HG03159 (cell line): ENCODE data around the gene TACSTD2.
"Not testable (repeated sequence)": the region's sequence is repeated elsewhere in the genome, so short reads cannot be mapped to it uniquely, and the experiment has no call there.

Source experiments
- ATAC-seq: cut with Tn5 transposase; IDR thresholded peaks from one replicate; pipeline ENCODE4 v1.9.1; 2021; ENCODE audit warnings: mild to moderate bottlenecking, moderate library complexity; ENCODE audit not compliant: unreplicated experiment

TACSTD2 gene

DNA sequence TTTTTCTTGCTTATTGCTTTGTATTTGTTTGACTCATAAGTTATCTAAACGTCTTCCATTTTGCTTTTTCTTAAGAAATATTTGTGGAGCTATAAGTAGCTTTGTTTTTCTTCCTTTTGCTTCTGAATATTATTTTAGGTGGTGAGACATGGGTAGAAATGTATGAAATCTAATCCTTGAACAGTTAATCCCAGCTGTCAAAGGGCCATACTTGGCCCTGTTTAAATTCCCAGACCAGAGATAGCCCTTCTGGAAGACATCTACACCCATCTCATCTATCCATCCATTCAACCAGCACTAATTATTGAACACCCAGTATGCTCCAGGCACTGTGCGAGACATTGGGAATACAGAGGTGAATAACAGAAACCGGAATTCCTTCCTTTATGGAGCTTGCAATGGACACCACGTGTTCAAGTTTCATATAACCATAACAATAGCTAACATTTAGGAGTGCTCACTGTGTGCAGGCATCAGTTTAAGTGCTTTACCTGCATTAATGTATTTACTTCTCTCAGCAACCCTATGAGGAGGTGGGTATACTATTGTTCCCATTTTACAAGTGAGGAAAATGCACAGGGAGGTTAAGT is 8.7 kb downstream of the TACSTD2 start:
- ATAC-seq = no peak

DNA sequence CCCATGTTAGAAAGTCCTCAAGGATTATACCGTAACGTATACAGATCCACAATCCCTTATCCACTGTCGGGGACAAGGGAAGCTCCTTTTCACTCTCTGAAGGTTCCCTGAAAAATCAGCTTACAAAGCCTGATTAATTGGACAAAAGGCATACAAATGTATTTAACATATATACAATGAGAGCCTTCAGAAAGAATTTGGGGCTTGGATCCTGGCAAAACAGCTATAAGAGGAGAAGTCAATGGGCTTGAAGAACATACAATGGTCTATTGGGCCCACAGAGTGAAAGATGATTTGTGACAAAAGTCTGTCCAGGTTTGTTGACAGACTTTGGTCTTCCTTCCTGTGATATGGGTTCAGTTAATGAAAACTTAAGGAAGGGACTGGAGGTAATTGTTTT is 10.7 kb downstream of the TACSTD2 start:
- no peak for ATAC-seq

DNA sequence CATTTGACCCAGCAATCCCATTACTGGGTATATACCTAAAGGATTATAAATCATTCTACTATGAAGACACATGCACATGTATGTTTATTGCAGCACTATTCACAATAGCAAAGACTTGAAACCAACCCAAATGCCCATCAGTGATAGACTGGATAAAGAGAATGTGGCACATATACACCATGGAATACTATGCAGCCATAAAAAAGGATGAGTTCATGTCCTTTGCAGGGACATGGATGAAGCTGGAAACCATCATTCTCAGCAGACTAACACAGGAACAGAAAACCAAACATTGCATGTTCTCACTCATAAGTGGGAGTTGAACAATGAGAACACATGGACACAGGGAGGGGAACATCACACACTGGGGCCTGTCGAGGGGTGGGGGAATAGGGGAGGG is 13.3 kb downstream of the TACSTD2 start:
- ATAC-seq = not testable (repeated sequence)

DNA sequence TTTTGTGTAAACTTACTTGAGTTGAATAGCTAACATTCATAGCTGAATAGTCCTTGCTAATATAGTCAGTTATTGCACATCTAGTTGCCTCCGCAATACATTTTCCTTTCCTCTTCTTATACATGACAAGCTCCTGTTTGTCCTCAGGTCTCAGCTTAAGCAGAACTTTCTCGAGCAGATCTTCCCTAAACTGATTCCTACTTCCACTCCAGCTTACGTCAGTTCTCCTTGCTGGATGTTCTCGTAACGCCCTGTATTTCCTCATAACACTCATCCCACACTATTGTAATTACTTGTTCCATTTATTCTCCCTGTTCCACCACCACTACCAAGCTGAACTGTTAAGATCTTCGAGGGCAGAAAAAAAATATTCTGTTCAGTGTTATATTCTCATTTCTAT is 15.4 kb downstream of the TACSTD2 start:
- no peak for ATAC-seq

DNA sequence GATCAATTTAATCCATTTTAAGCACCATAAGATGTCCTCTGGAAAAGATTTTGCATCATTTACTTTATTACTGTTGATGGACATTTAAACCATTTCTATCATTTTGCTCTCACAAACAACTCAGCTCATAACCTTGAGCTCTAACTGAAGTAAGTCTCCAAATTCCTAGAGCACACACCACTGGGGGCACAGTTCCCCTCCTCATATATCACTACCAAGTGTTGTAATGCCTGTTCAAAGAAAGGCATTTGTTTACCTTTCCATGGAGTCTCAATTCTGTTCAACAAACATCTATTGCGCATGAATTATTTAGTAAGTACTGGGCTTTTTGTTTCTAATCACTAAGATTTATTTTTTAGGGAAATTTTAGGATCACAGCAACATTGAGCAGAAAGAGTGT is 21.7 kb downstream of the TACSTD2 start:
- no peak for ATAC-seq

DNA sequence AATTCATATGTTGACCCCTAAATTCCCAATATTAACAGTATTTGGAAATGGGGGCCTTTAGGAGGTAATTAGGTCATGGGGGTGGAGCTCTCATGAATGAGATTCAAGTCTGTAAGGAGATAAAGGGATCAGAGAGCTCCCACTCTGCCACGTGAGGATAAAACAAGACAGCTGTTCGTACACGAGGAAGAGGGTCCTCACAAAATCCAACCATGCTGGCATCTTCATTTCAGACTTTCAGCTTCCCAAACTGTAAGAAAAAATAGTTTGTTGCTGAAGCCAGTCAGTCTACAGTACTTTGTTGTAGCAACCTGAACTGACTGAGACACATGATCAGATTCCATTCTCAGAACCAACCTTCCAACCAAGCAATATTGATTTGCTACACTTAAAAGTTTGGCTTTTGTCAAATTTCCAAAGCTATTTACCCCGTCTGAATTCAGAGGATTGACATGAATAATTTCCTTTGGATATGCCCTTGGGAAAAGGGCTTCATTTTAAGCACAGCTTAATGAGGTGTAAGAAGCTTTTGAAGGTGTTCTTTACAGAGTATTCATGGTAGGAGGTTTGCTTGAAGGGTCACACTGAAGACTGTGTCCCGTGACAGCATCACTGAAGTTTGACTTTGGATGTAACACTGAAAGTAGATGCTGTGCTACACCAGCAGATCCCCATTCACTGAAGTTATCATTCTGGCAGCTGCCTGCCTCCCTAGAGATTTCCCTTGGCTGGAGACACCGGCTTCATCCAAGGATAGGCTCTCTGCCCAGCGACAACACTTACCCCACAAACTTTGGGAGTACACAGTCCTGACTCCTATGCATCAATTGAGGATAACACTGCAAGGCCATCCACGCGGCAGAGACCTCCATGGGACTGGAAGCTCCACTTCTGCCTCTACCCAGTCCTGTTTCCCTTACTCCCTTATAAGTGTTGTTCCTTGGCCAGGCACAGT is 25.6 kb downstream of the TACSTD2 start:
- no peak for ATAC-seq

DNA sequence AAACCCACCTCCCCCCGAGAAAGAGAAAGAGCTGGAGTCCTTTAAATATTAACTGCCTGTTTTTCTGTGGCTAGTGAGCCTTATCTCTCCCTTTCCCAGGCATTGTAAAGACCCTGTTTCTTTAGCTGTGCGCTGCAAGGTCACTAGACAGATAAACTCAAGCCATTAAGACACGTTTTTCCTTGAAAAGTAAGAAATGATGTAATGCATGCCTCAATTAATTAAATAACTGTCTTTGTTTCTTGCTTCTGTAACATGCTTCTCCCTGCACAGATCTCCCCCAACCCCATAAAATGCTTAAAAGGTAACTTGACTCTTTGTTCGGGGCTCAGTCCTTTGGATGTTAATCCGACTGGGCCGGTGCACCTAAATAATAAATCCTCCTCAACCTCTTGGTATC is 27.8 kb downstream of the TACSTD2 start:
- ATAC-seq = not testable (repeated sequence)

DNA sequence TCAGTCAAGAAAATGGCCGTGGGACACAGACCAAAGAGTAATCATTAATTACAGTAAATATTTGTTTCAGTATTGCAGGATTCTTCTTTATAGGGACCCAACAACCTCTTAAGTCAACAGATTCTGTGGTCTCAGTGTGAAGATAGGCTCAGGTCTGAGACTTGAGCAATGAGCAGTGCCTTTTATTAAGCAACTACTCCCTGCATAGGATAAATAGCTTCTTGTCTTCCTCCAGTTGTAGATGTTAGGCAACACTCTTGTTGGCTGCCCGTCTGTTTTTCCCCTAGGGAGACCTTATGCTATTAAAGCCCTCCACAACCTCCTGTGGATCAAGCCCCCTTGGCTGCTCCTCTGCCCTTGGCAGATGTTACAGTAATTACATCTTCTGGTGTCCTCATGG is 28.7 kb downstream of the TACSTD2 start:
- ATAC-seq = no peak

DNA sequence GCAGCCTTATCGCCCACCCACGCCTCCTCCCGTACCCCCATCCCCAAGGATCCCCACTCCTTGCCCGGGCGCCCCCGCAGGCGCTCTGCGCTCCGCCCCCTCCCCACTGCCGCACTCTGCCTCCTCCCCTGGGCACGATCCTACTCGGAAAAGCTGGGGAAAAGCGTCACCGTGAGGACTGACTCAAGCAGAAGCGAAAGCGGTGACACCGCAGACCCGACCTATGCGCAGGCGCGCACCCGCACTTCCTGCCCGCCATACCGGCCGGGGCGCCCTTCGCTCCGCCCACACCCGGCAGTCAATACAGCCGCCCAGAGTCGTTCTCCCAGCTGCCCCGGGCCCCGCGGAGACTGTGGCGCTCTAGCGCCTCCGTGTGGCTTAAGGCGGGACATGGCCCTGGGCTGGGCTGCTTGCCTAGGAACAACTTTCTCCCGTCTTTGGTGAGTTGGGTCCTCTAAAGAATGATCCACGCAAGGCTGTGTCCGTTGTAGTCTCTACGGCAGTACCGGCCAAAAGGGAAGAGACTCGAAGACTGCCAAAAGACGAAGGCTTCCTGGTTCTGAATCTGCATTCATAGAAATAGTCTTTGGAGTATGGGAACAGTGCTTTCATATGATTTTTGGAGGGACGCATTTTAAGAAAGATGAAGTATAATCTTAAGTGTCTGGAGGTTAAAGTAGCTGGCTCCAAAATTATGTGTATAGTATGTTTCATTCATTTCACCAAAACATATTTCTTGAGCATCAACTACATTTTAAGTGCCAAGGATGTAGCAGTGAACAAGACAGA is 30.3 kb downstream of the TACSTD2 start, which contains the start of gene OMA1:
Gene OMA1 (minus strand): TSS at position 207 of the 789 bp plus-strand sequence. CDS start 7,432 bp downstream, outside the sequence.
- ATAC-seq = peak; percentile 97

DNA sequence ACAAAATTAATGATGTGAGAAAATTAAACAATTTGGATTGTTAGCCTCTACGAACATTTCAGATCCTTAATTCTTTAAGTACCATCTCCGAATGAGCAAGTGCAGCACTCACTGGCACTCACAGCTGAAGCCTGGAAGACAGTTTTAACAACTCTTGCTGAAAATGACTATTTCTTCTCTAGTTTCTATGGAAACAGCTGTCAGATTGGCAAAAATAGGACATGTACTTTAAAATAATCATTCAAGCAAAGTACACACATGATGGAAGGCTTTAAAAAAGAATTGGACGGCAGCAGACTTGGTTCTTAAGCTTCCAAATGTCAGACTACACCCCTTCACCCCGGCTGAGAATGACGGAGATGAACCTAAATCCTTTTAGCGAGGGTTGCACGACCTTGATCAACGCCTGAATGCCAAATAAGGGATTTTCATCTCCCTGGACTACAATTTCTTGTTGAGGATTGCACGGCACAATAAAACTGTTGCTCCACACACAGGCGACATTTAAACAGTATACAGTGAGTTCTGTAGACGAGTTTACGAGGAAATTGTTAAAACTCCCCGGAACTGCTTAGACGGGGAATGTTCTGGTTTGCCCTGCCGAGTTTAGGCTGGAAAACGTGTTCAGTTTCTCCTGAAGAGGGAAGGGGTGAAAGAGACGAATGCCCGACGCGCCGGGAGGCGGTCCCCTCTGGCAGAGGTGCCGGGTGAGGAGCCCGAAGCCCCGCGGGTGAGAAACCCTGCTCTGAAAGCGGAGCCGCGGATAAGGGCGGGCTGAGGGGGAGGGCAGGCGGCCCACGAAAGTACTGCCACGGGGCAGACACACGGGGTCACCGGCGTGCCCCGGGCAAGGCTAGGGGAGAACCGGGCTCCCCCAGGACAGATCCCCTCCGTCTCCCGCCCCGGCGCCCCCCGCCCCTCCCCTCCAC is 31.2 kb downstream of the TACSTD2 start:
- ATAC-seq = peak; percentile 68

DNA sequence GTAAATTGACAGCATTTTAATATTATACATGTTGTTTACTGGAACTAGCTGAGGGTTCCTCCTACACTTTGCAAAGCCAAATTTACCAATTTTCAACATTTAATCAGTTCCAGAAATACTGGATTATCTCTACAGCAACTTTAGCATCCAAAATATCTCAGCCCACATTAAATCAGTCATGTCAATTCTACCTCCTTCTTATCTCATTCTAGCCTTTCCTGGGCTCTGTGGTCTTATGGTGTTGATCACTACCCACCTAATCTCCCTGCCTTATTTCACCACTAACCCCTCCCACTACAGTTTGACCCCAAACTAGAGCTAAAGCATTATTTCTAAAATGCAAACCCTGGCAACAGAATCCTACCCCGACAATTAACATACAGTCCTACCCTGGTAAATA is 33.8 kb downstream of the TACSTD2 start:
- no peak for ATAC-seq

DNA sequence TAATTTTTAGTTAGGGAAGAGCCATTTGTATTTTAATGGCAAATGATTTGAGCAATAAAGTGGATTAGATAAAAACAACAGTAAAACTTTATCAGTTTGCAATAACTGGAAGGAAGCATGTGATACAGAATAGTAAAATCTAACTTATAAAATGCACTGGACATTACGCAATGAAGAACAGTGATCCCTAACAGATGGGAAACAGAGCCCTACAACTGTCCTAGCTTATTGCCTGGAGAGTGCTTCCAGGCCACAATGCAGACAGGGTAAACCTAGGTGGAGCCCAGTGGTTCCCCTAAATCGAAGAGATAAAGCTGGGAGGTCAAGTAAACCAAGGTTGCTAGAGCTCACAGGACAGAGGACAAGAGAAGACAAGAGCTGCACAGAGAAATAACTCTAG is 37.5 kb downstream of the TACSTD2 start:
- ATAC-seq = no peak

DNA sequence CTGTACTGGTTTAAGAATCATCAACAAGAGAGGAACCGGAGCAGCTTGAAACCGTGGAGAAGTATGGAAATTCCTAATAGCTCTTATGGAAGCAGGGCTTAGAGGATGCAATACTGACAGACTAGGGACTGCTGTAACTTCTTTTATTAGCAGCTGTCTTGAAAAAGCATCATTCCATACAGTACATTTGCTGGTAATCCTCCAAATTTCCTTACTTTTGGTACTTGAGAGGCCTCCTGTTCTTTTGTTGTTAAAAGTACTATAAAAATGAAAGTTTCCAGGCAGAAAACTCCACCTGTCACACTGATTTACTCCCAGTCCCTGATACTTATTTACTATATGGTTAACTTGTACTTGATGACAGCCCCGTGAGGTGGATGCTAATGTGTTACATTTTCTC is 38.2 kb downstream of the TACSTD2 start:
- no peak for ATAC-seq

DNA sequence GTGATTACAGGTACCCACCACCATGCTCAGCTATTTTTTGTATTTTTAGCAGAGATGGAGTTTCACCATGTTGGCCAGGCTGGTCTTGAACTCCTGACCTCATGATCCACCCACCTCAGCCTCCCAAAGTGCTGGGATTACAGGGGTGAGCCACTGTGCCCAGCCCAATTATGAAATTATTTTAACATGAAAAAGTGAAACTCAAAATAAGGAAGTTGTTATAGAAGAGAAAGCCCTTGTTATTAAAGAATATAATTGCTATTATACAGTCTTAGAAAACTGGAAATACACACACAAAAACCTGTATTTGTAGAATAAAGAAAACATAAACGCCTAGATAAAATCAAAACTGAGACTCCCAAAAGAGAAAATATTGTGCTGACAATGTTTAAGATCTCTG is 45.2 kb downstream of the TACSTD2 start:
- not testable (repeated sequence) for ATAC-seq

DNA sequence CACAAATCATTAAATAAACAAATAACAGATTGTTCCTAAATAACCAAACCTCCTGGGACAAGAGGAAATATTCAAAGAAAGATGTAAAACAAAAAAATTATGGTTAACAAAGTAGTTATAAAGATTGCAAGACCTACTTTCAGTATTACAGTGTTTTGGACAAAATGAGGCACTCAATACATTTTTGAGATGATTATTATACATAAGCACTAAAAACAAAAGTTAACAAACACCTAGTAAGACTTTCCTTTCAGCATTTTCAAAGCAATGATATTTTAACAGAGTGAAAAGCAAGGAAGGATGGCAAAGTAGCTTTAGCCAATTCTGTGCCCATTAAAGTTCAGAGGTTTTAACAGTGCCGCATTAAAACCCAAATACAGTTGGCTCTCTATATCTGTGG is 47.8 kb downstream of the TACSTD2 start:
- no peak for ATAC-seq

DNA sequence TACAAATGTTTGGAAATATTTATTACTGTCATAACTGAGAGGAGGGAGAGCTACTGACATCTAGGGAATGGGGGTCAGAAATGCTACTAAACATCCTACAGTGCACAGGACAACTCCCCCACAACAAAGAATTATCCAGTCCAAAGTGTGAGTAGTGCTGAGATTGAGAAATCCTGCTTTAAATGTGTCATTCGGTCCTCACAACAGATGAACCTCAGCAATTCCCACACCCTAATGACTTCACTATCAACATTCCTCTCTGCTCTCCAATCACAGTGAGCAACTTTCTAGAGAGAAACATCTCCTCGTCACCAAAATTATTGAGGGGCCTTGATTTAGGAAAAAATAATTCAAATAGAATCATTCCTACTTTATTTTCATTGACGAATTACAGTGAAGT is 48.5 kb downstream of the TACSTD2 start:
- no peak for ATAC-seq
